ENCODE measurements around the gene MLC1.

Gene MLC1

GRCh38 chr22:50091092-50091768 lies 6.0 kb upstream of the MLC1 start:
- 92% methylated on average over 29 of the region's 29 CpGs for WGBS
- H3K27ac ChIP-seq (ENCODE audit: low read length, poor library complexity, severe bottlenecking), result no peak overlapping the region
- H3K23ac ChIP-seq (ENCODE audit: low read length in 2 of 2), result no peak overlapping the region
- no peak overlapping the region for H2BK120ac ChIP-seq (ENCODE audit: low read depth, low read length)
- no peak overlapping the region for H3K4me3 ChIP-seq (ENCODE audit: insufficient read depth in 1 of 2, low read depth in 1 of 2, low read length in 2 of 2)
- H3K79me1 ChIP-seq (replicated peaks; ENCODE audit: low read length, poor library complexity, severe bottlenecking), result no peaks in the 10 kb centered on the region
- H2BK12ac ChIP-seq (ENCODE audit: low read length in 2 of 2), result no peak overlapping the region
- H3K4me1 ChIP-seq (ENCODE audit: control insufficient read depth, insufficient read depth, low read depth, low read length), result no peaks in the 10 kb centered on the region
- no peak overlapping the region for H4K91ac ChIP-seq (ENCODE audit: low read length)
- H4K8ac ChIP-seq (ENCODE audit: low read length), result no peak overlapping the region
- H3K9me3 ChIP-seq (ENCODE audit: control insufficient read depth, low read length), result no peaks in the 10 kb centered on the region
- no peak overlapping the region for H2BK5ac ChIP-seq (ENCODE audit: low read depth, low read length, poor library complexity, severe bottlenecking)
- H3K4me2 ChIP-seq (ENCODE audit: low read length, poor library complexity, severe bottlenecking), result no peak overlapping the region
- H3K4ac ChIP-seq (ENCODE audit: low read depth in 1 of 2, low read length in 2 of 2), result no peak overlapping the region
- DNase-seq, result no peak
- peaks cover 0 to 58% of the 10 kb centered on the region in 2 experiments for H3K27me3 ChIP-seq (ENCODE audit: control insufficient read depth in 1 of 2, insufficient read depth in 1 of 2, low read length in 2 of 2)
- no peak overlapping the region for H3K18ac ChIP-seq (ENCODE audit: low read depth in 1 of 2, low read length in 2 of 2)
- H2AK5ac ChIP-seq (ENCODE audit: low read length, severe bottlenecking), result no peak overlapping the region
- H3K36me3 ChIP-seq (ENCODE audit: control insufficient read depth in 1 of 2, insufficient read depth in 2 of 2, low read depth in 1 of 2, low read length in 2 of 2), result no peaks in the 10 kb centered on the region
- H2BK15ac ChIP-seq (ENCODE audit: low read depth, poor library complexity, severe bottlenecking), result no peak overlapping the region
- H3K9ac ChIP-seq (ENCODE audit: low read length), result no peak overlapping the region
- no peak overlapping the region for H2AFZ ChIP-seq (ENCODE audit: low read depth, low read length)
- H3K14ac ChIP-seq (ENCODE audit: low read length in 2 of 2), result no peak overlapping the region

GRCh38 chr22:50090412-50090714 lies 5.1 kb upstream of the MLC1 start:
- Histone ChIP-seq H3K4me2 (ENCODE audit: low read length, poor library complexity, severe bottlenecking) (no peak overlapping the region), H3K4me1 (ENCODE audit: control insufficient read depth, insufficient read depth, low read depth, low read length) (no peaks in the 10 kb centered on the region), H3K4me3 (ENCODE audit: insufficient read depth in 1 of 2, low read depth in 1 of 2, low read length in 2 of 2) (no peak overlapping the region), H3K9me3 (ENCODE audit: control insufficient read depth, low read length) (no peaks in the 10 kb centered on the region), H3K14ac (ENCODE audit: low read length in 2 of 2) (no peak overlapping the region), H2BK12ac (ENCODE audit: low read length in 2 of 2) (no peak overlapping the region), H3K4ac (ENCODE audit: low read depth in 1 of 2, low read length in 2 of 2) (no peak overlapping the region), H2BK15ac (ENCODE audit: low read depth, poor library complexity, severe bottlenecking) (no peak overlapping the region), H3K27me3 (ENCODE audit: control insufficient read depth in 1 of 2, insufficient read depth in 1 of 2, low read length in 2 of 2) (peaks cover 1 to 52% of the 10 kb centered on the region in 2 experiments), H3K9ac (ENCODE audit: low read length) (no peak overlapping the region), H2AK5ac (ENCODE audit: low read length, severe bottlenecking) (no peak overlapping the region), H3K18ac (ENCODE audit: low read depth in 1 of 2, low read length in 2 of 2) (no peak overlapping the region), H3K36me3 (ENCODE audit: control insufficient read depth in 1 of 2, insufficient read depth in 2 of 2, low read depth in 1 of 2, low read length in 2 of 2) (no peaks in the 10 kb centered on the region), H3K27ac (ENCODE audit: low read length, poor library complexity, severe bottlenecking) (no peak overlapping the region), H2BK120ac (ENCODE audit: low read depth, low read length) (no peak overlapping the region), H4K8ac (ENCODE audit: low read length) (no peak overlapping the region), H4K91ac (ENCODE audit: low read length) (no peak overlapping the region), H3K79me1 (replicated peaks; ENCODE audit: low read length, poor library complexity, severe bottlenecking) (no peaks in the 10 kb centered on the region), H2BK5ac (ENCODE audit: low read depth, low read length, poor library complexity, severe bottlenecking) (no peak overlapping the region), H3K23ac (ENCODE audit: low read length in 2 of 2) (no peak overlapping the region), H2AFZ (ENCODE audit: low read depth, low read length) (no peak overlapping the region)
- WGBS, result 96% methylated on average over 22 of the region's 22 CpGs
- DNase-seq, result no peak

DNA sequence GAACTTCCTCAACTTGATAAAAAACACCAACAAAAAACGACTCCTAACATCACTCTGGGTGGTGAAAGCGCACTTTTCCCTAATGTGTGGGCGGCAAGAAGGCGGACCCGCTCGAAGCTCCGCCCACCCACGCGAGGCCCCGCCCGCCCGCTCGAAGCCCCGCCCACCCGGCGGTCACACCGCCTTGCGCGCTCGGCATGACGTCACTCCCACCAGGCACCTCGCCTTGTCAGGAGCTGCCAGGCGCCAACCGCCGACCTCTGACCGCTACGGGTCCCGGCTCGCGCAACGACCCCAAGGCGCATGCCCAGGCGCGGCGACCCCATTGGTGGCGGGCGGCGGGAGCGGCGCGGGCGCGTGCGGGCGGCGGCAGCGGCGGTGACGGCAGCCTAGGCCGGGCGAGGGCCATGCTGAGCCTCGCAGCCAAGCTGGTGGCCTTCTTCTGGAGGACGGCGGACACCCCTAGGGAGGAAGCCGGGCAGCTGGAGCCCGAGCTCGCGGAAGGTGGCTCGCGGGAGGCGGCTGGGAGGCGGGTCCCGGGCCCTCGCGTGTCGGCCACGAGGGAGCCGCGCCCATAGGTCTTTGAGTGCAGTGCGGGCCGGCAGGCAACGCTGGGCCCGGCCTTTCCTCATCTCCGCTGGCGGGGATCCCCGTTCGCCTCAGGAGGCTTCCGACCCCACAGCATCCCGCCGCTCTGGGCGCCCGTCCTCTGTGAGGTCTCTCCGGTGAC lies 4.6 kb upstream of the MLC1 start, which contains the start of gene MOV10L1:
Gene MOV10L1, plus strand, starts transcription at position 325 of the 730 bp plus-strand sequence. Its CDS starts 83 bp downstream, at position 408.
- Histone ChIP-seq H3K36me3 (ENCODE audit: control insufficient read depth in 1 of 2, insufficient read depth in 2 of 2, low read depth in 1 of 2, low read length in 2 of 2) (no peaks in the 10 kb centered on the region), H3K27ac (ENCODE audit: low read length, poor library complexity, severe bottlenecking) (no peak within 1 kb of the TSS), H3K4me3 (ENCODE audit: insufficient read depth in 1 of 2, low read depth in 1 of 2, low read length in 2 of 2) (no peak within 1 kb of the TSS), H3K9ac (ENCODE audit: low read length) (no peak within 1 kb of the TSS), H3K4me1 (ENCODE audit: control insufficient read depth, insufficient read depth, low read depth, low read length) (no peaks in the 10 kb centered on the region), H3K9me3 (ENCODE audit: control insufficient read depth, low read length) (no peaks in the 10 kb centered on the region), H3K14ac (ENCODE audit: low read length in 2 of 2) (no peak within 1 kb of the TSS), H4K91ac (ENCODE audit: low read length) (no peak within 1 kb of the TSS), H3K27me3 (ENCODE audit: control insufficient read depth in 1 of 2, insufficient read depth in 1 of 2, low read length in 2 of 2) (peaks cover 6 to 49% of the 10 kb centered on the region in 2 experiments), H2BK120ac (ENCODE audit: low read depth, low read length) (no peak within 1 kb of the TSS), H3K23ac (ENCODE audit: low read length in 2 of 2) (no peak within 1 kb of the TSS), H2AK5ac (ENCODE audit: low read length, severe bottlenecking) (no peak within 1 kb of the TSS), H2BK15ac (ENCODE audit: low read depth, poor library complexity, severe bottlenecking) (no peak within 1 kb of the TSS), H3K79me1 (replicated peaks; ENCODE audit: low read length, poor library complexity, severe bottlenecking) (no peaks in the 10 kb centered on the region), H3K4ac (ENCODE audit: low read depth in 1 of 2, low read length in 2 of 2) (no peak within 1 kb of the TSS), H2BK12ac (ENCODE audit: low read length in 2 of 2) (no peak within 1 kb of the TSS), H2BK5ac (ENCODE audit: low read depth, low read length, poor library complexity, severe bottlenecking) (no peak within 1 kb of the TSS), H4K8ac (ENCODE audit: low read length) (no peak within 1 kb of the TSS), H3K18ac (ENCODE audit: low read depth in 1 of 2, low read length in 2 of 2) (no peak within 1 kb of the TSS), H2AFZ (ENCODE audit: low read depth, low read length) (no peak within 1 kb of the TSS), H3K4me2 (ENCODE audit: low read length, poor library complexity, severe bottlenecking) (no peak within 1 kb of the TSS)
- WGBS, result 82% methylated on average over 81 of the region's 83 CpGs
- DNase-seq, result no peak

DNA sequence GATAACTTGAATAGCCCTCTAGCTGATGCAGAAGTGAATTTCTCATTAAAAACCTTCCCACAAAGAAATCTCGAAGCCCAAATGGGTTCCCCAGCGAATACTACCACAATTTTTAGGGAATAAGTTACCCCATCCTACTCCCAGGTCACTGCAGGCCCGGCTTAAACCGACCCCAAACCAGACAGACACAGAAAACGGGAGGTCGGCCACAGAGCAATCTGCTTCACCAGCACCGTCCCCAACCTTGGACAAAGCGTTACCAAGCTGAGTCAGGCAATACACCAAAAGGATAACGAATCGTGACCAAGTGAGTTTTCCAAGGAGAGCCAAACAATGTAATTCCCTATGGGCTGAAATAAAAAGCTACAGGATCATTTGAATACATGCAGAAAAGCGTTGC lies 4.0 kb upstream of the MLC1 start:
- no peaks in the 10 kb centered on the region for H3K36me3 ChIP-seq (ENCODE audit: control insufficient read depth in 1 of 2, insufficient read depth in 2 of 2, low read depth in 1 of 2, low read length in 2 of 2)
- H2AFZ ChIP-seq (ENCODE audit: low read depth, low read length), result no peak overlapping the region
- H3K79me1 ChIP-seq (replicated peaks; ENCODE audit: low read length, poor library complexity, severe bottlenecking), result no peaks in the 10 kb centered on the region
- no peak overlapping the region for H3K27ac ChIP-seq (ENCODE audit: low read length, poor library complexity, severe bottlenecking)
- H2BK120ac ChIP-seq (ENCODE audit: low read depth, low read length), result no peak overlapping the region
- H2AK5ac ChIP-seq (ENCODE audit: low read length, severe bottlenecking), result no peak overlapping the region
- no peak overlapping the region for H2BK12ac ChIP-seq (ENCODE audit: low read length in 2 of 2)
- H3K14ac ChIP-seq (ENCODE audit: low read length in 2 of 2), result no peak overlapping the region
- H4K8ac ChIP-seq (ENCODE audit: low read length), result no peak overlapping the region
- no peak overlapping the region for H3K4me3 ChIP-seq (ENCODE audit: insufficient read depth in 1 of 2, low read depth in 1 of 2, low read length in 2 of 2)
- H2BK5ac ChIP-seq (ENCODE audit: low read depth, low read length, poor library complexity, severe bottlenecking), result no peak overlapping the region
- no peak overlapping the region for H2BK15ac ChIP-seq (ENCODE audit: low read depth, poor library complexity, severe bottlenecking)
- 95% methylated on average over 11 of the region's 11 CpGs for WGBS
- H3K9ac ChIP-seq (ENCODE audit: low read length), result no peak overlapping the region
- no peak overlapping the region for H3K4ac ChIP-seq (ENCODE audit: low read depth in 1 of 2, low read length in 2 of 2)
- H3K27me3 ChIP-seq (ENCODE audit: control insufficient read depth in 1 of 2, insufficient read depth in 1 of 2, low read length in 2 of 2), result peaks cover 12 to 47% of the 10 kb centered on the region in 2 experiments
- peaks cover 2% of the 10 kb centered on the region for H3K4me1 ChIP-seq (ENCODE audit: control insufficient read depth, insufficient read depth, low read depth, low read length)
- no peak overlapping the region for H3K18ac ChIP-seq (ENCODE audit: low read depth in 1 of 2, low read length in 2 of 2)
- H4K91ac ChIP-seq (ENCODE audit: low read length), result no peak overlapping the region
- DNase-seq, result no peak
- no peak overlapping the region for H3K4me2 ChIP-seq (ENCODE audit: low read length, poor library complexity, severe bottlenecking)
- H3K9me3 ChIP-seq (ENCODE audit: control insufficient read depth, low read length), result no peaks in the 10 kb centered on the region
- no peak overlapping the region for H3K23ac ChIP-seq (ENCODE audit: low read length in 2 of 2)

All from mesenchymal stem cell (in vitro differentiated cells and primary cell).